GM19463 (cell line): ENCODE measurements around the gene CXCR6.

Source experiments
- ATAC-seq: cut with Tn5 transposase; IDR thresholded peaks from one replicate; pipeline ENCODE4 v1.9.1; 2021; ENCODE audit warnings: mild to moderate bottlenecking, moderate library complexity; ENCODE audit not compliant: unreplicated experiment

CXCR6 gene

GRCh38 chr3:45946875-45947274 is 3.6 kb downstream of the CXCR6 start:
- ATAC-seq = no peak

- ATAC-seq = no peak
These were observed 4.1 kb downstream of the CXCR6 start for GRCh38 chr3:45947361-45947760.

DNA sequence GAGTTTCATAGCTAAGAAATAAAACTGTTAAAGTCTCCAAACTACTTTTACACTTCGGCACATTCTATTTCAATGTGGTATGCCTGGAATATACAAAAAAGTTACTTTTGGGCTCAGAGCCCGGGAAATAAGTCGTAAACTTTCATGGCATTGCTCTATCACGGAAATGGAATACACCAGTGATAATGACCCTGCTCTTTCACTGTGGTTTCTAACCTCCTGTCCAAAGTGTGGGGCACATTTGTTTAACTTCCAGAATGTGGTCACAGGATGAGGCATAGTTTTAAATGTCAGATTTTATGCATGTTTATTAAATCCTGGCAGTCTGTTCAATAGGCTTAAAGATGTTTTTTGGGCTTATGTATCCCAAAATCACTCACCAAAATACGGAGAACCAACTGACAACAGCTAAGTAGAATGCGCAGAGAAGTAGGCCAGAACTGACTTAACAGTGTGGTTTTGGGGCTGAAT is 5.1 kb downstream of the CXCR6 start:
- ATAC-seq = no peak

GRCh38 chr3:45948881-45949280 is 5.6 kb downstream of the CXCR6 start:
- ATAC-seq = no peak

GRCh38 chr3:45949432-45949831 is 6.2 kb downstream of the CXCR6 start:
- ATAC-seq = no peak

- ATAC-seq = no peak
These were observed 6.9 kb downstream of the CXCR6 start for GRCh38 chr3:45950131-45950530.

- ATAC-seq = no peak
These were observed 7.7 kb downstream of the CXCR6 start for GRCh38 chr3:45950686-45951600.

GRCh38 chr3:45951946-45952345 is 8.7 kb downstream of the CXCR6 start:
- ATAC-seq = no peak

DNA sequence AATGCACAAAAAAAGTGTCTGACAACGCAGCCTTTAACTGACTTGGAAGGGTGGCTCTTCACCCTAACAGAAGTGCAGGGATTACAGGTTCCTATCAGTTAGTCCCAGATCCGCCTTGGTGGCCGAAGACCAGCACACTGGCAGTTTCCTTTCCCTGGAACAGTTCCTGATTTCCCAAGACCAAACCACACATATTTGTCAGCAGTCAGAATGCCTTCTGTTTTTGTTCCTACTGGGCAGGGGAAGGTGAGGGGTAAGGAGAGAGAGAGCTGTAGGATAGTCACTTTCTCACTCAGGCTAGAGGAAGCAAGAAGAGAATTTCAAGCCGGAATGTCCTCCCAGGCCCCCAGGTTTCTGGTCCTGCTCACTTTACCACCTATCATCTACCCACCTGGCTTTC is 9.2 kb downstream of the CXCR6 start:
- no peak for ATAC-seq

DNA sequence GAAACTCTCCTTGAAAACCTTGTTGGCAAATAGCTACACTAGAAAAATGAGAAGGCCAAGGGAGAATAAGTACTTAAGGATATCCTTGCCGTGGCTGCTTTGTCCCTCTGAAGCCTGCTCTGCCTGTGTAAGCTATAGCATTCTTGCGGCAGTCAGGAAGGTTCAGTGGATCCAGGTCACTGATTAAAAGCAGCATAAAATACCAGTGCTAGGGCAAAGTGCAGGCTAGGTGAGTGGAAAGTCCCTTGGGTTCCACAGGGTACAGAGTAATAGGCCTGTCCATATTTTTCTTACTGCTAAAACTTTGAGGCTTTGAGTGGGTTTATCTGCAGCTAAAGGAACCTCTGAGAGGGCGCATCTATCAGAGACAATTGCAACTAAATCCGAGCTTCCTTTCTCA is 10.3 kb downstream of the CXCR6 start:
- no peak for ATAC-seq

GRCh38 chr3:45954306-45954705 is 11.0 kb downstream of the CXCR6 start:
- ATAC-seq = no peak

GRCh38 chr3:45955017-45955647 is 11.9 kb downstream of the CXCR6 start:
- ATAC-seq = no peak

- no peak for ATAC-seq
These were observed 12.4 kb downstream of the CXCR6 start for GRCh38 chr3:45955706-45956105.

GRCh38 chr3:45957586-45957985 is 14.3 kb downstream of the CXCR6 start:
- ATAC-seq = no peak

- no peak for ATAC-seq
These were observed 15.1 kb downstream of the CXCR6 start for GRCh38 chr3:45958321-45958791.

DNA sequence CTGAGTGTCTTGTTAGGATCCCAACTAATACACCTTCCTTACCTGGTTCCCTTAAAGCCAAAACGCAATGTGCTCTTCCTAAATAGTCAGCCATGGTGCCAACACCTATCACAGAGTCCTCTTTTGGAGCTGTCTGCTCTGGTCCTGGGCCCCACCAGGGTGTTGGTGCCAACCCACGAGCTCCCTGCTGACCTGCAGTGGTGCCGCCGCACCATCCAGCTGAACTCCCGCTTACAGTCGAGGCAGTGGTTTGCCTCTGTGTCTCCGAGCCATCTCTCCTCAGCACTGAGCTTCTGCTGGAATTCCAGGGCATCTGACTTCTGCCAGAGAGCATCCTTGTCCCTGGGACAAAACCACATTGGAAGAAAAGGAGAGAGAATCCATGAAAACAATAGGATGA is 15.9 kb downstream of the CXCR6 start:
- no peak for ATAC-seq

DNA sequence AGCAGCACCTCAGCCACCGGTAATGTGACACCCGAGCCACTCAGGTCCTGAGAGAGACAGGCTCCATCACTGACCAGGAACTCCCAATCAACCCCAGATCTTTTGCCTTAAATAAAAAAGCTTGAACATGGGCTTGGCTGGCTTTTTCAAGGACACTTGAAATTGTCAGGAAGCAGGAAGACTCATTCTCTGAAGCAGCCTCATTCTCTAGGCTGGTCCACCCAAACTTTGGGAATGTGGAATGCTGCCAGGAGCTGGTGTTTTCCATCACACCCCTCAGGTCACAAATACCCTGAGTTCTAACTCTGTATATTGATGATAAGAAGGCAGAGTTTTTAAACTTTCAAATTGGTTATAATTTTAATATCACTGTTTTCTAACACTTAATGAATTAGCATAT is 17.0 kb downstream of the CXCR6 start:
- ATAC-seq = no peak

DNA sequence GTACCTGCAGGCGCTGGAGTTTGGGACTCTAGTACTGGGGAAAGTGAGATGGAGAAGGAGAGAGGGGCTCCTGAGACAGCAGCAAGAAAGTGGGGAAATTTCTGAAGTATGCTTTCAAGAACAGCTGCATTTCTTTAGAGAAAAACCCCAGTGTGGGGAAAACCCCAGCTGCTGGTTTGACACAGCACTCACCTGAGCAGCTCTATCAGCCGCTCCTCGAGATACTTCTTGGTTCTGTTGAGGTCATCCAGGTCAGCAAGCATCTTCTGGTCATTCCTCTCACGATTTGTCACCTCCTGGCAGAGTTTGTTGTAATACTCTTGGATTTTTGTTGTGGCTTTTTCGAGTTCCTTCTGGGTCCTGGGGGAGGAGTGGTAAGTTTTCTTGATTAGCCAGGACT is 18.8 kb downstream of the CXCR6 start:
- peak; percentile 66 for ATAC-seq

- no peak for ATAC-seq
These were observed 20.9 kb downstream of the CXCR6 start for GRCh38 chr3:45964139-45964538.

DNA sequence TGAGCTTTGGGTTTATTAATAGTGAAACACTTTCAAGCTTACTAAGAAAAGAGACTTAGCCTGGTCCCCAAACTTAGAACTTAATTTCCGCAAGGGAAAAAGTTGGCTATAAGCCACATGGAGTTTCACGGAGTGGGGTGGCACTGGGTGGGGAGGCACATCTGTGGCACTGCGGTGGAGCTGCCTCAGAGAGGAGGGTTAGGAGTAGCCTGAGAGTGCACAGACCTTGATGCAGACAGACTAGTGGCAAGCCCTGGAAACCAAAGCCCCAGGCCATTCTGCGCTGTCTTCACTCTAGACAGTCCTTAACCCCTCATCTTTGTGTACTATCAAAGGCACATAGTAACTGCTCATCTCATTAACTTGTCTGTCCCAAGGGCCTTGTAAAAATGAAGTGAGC is 22.0 kb downstream of the CXCR6 start:
- no peak for ATAC-seq

DNA sequence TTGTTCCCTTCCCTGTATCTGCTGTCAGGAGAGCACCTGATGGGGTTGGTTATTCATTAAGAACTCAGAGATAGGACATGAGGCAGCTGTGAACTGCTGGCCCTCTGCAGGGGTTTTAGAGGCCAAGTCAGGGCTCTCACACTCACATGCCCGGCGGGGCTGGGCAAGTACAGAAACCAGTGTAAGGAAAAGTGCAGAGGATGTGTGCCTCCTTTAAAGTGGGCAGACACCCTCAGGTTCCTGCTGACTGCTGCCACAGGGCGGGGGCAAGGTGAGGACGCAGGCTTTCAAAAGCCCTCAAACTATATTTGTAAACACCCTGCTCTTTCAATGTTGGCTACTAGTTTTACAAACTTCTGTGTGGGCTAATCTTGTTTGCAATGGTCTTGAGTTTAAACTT is 22.4 kb downstream of the CXCR6 start:
- no peak for ATAC-seq

DNA sequence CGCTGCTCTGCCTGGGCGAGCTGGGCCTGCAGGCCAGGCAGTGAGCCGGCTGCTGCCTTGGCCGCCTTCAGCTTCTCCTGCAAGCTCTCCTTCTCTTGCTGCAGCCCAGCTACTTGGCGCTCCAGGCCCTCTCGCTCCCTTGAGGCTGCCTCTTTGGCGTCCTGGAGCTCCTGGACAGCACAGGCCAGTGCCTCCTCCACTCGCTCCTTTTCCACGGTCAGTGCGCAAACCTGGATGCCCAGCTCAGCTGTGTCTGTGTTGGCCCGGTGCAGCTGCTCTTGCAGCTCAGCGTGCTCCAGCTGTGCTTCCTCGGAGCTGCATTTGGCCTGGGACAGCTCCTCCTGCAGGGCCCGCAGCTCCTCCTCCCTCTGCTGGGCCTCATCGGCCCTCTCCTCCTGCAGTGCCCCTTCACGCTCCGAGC is 23.1 kb downstream of the CXCR6 start:
- ATAC-seq = no peak
